ENCODE results near the gene ROCK2. TPM values are rescaled to one million over a fixed set of nuclear protein-coding genes. Genes with fewer than 3 reads are reported as not detected.

The ROCK2 gene
- total and polyA plus RNA-seq, 4 donors = 19.2 to 119 (median 59.2) TPM

- WGBS, 2 donors = 85 to 88% methylated on average over 5 of the region's 5 CpGs
- H3K36me3 ChIP-seq (ENCODE audit: control insufficient read depth in 1 of 2, insufficient read depth in 2 of 2, low read length in 1 of 2) = peaks cover 1 to 2% of the 10 kb centered on the region in 2 donors
These were observed 121.6 kb downstream of the ROCK2 start for GRCh38 chr2:11222845-11223244.

GRCh38 chr2:11220445-11220844 is 124.0 kb downstream of the ROCK2 start:
- H3K9me3 ChIP-seq (ENCODE audit: control insufficient read depth, low read length) = no peaks in the 10 kb centered on the region
- intact Hi-C loops (cut with DNase I) = no loop called here
- H3K4me1 ChIP-seq (ENCODE audit: control insufficient read depth in 1 of 2, insufficient read depth in 2 of 2, low read length in 2 of 2) = peaks cover 0 to 3% of the 10 kb centered on the region in 2 donors
- ATAC-seq (ENCODE audit: low FRiP score) (no peak), DNase-seq (no peak)
- no peak overlapping the region for H3K4me3 ChIP-seq (ENCODE audit: low read length in 2 of 2)
- H3K27me3 ChIP-seq (ENCODE audit: control insufficient read depth in 1 of 2, insufficient read depth in 2 of 2, low read length in 1 of 2) = no peaks in the 10 kb centered on the region
- no peak overlapping the region for H3K27ac ChIP-seq (ENCODE audit: low read depth in 1 of 2, low read length in 2 of 2)
- 94 to 97% methylated on average over 2 of the region's 2 CpGs for WGBS, 2 donors
- H3K36me3 ChIP-seq (ENCODE audit: control insufficient read depth in 1 of 2, insufficient read depth in 2 of 2, low read length in 1 of 2) = peaks cover 1 to 2% of the 10 kb centered on the region in 2 donors

More at GRCh38 chr2:11222845-11223244, 121.6 kb downstream of the ROCK2 start:
- no peak for ATAC-seq (ENCODE audit: low FRiP score)
- no peaks in the 10 kb centered on the region for H3K27me3 ChIP-seq (ENCODE audit: control insufficient read depth in 1 of 2, insufficient read depth in 2 of 2, low read length in 1 of 2)
- intact Hi-C loops (cut with DNase I) = no loop called here
- H3K4me3 ChIP-seq (ENCODE audit: low read length in 2 of 2) = no peak overlapping the region
- no peaks in the 10 kb centered on the region for H3K9me3 ChIP-seq (ENCODE audit: control insufficient read depth, low read length)
- no peak overlapping the region for H3K27ac ChIP-seq (ENCODE audit: low read depth in 1 of 2, low read length in 2 of 2)
- DNase-seq = no peak
- H3K4me1 ChIP-seq (ENCODE audit: control insufficient read depth in 1 of 2, insufficient read depth in 2 of 2, low read length in 2 of 2) = peaks cover 0 to 3% of the 10 kb centered on the region in 2 donors

GRCh38 chr2:11215407-11215806 is 129.0 kb downstream of the ROCK2 start:
- H3K36me3 ChIP-seq (ENCODE audit: control insufficient read depth in 1 of 2, insufficient read depth in 2 of 2, low read length in 1 of 2) = peaks cover under 1 to 5% of the 10 kb centered on the region in 2 donors
- H3K4me3 ChIP-seq (ENCODE audit: low read length in 2 of 2) = no peak overlapping the region
- intact Hi-C loops (cut with DNase I) = no loop called here
- 95% methylated on average over 3 of the region's 3 CpGs for WGBS, 2 donors
- H3K9me3 ChIP-seq (ENCODE audit: control insufficient read depth, low read length) = no peaks in the 10 kb centered on the region
- DNase-seq (no peak), ATAC-seq (ENCODE audit: low FRiP score) (no peak)
- no peak overlapping the region for H3K27ac ChIP-seq (ENCODE audit: low read depth in 1 of 2, low read length in 2 of 2)
- H3K27me3 ChIP-seq (ENCODE audit: control insufficient read depth in 1 of 2, insufficient read depth in 2 of 2, low read length in 1 of 2) = no peaks in the 10 kb centered on the region
- H3K4me1 ChIP-seq (ENCODE audit: control insufficient read depth in 1 of 2, insufficient read depth in 2 of 2, low read length in 2 of 2) = no peaks in the 10 kb centered on the region

GRCh38 chr2:11214770-11215169 is 129.7 kb downstream of the ROCK2 start:
- no peaks in the 10 kb centered on the region for H3K4me1 ChIP-seq (ENCODE audit: control insufficient read depth in 1 of 2, insufficient read depth in 2 of 2, low read length in 2 of 2)
- H3K27ac ChIP-seq (ENCODE audit: low read depth in 1 of 2, low read length in 2 of 2) = no peak overlapping the region
- peaks cover 0 to 8% of the 10 kb centered on the region in 2 donors for H3K36me3 ChIP-seq (ENCODE audit: control insufficient read depth in 1 of 2, insufficient read depth in 2 of 2, low read length in 1 of 2)
- H3K9me3 ChIP-seq (ENCODE audit: control insufficient read depth, low read length) = no peaks in the 10 kb centered on the region
- intact Hi-C loops (cut with DNase I) = no loop called here
- 66 to 67% methylated on average over 4 of the region's 4 CpGs for WGBS, 2 donors
- no peak overlapping the region for H3K4me3 ChIP-seq (ENCODE audit: low read length in 2 of 2)
- no peak for ATAC-seq (ENCODE audit: low FRiP score)
- no peaks in the 10 kb centered on the region for H3K27me3 ChIP-seq (ENCODE audit: control insufficient read depth in 1 of 2, insufficient read depth in 2 of 2, low read length in 1 of 2)
- DNase-seq = no peak

GRCh38 chr2:11213975-11214374 is 130.5 kb downstream of the ROCK2 start:
- H3K36me3 ChIP-seq (ENCODE audit: control insufficient read depth in 1 of 2, insufficient read depth in 2 of 2, low read length in 1 of 2) = peaks cover 0 to 8% of the 10 kb centered on the region in 2 donors
- no peak for DNase-seq
- H3K4me3 ChIP-seq (ENCODE audit: low read length in 2 of 2) = no peak overlapping the region
- no peaks in the 10 kb centered on the region for H3K4me1 ChIP-seq (ENCODE audit: control insufficient read depth in 1 of 2, insufficient read depth in 2 of 2, low read length in 2 of 2)
- intact Hi-C loops (cut with DNase I) = no loop called here
- no peak overlapping the region for H3K27ac ChIP-seq (ENCODE audit: low read depth in 1 of 2, low read length in 2 of 2)
- no peak for ATAC-seq (ENCODE audit: low FRiP score)
- no peaks in the 10 kb centered on the region for H3K27me3 ChIP-seq (ENCODE audit: control insufficient read depth in 1 of 2, insufficient read depth in 2 of 2, low read length in 1 of 2)
- 88 to 92% methylated on average over 1 of the region's 1 CpG for WGBS, 2 donors
- no peaks in the 10 kb centered on the region for H3K9me3 ChIP-seq (ENCODE audit: control insufficient read depth, low read length)

GRCh38 chr2:11213090-11213638 is 131.3 kb downstream of the ROCK2 start:
- Histone ChIP-seq H3K27me3 (ENCODE audit: control insufficient read depth in 1 of 2, insufficient read depth in 2 of 2, low read length in 1 of 2) (no peaks in the 10 kb centered on the region), H3K9me3 (ENCODE audit: control insufficient read depth, low read length) (no peaks in the 10 kb centered on the region), H3K4me3 (ENCODE audit: low read length in 2 of 2) (no peak overlapping the region), H3K36me3 (ENCODE audit: control insufficient read depth in 1 of 2, insufficient read depth in 2 of 2, low read length in 1 of 2) (peaks cover 0 to 8% of the 10 kb centered on the region in 2 donors), H3K4me1 (ENCODE audit: control insufficient read depth in 1 of 2, insufficient read depth in 2 of 2, low read length in 2 of 2) (no peaks in the 10 kb centered on the region), H3K27ac (ENCODE audit: low read depth in 1 of 2, low read length in 2 of 2) (no peak overlapping the region)
- intact Hi-C loops (cut with DNase I) = no loop called here
- ATAC-seq (ENCODE audit: low FRiP score) = no peak
- no peak for DNase-seq
- WGBS, 2 donors = 89 to 91% methylated on average over 5 of the region's 5 CpGs

- no peak for DNase-seq
- peaks cover 0 to 8% of the 10 kb centered on the region in 2 donors for H3K36me3 ChIP-seq (ENCODE audit: control insufficient read depth in 1 of 2, insufficient read depth in 2 of 2, low read length in 1 of 2)
- H3K4me3 ChIP-seq (ENCODE audit: low read length in 2 of 2) = no peak overlapping the region
- ATAC-seq (ENCODE audit: low FRiP score) = no peak
- H3K27ac ChIP-seq (ENCODE audit: low read depth in 1 of 2, low read length in 2 of 2) = no peak overlapping the region
- no peaks in the 10 kb centered on the region for H3K9me3 ChIP-seq (ENCODE audit: control insufficient read depth, low read length)
- intact Hi-C loops (cut with DNase I) = no loop called here
- no peaks in the 10 kb centered on the region for H3K4me1 ChIP-seq (ENCODE audit: control insufficient read depth in 1 of 2, insufficient read depth in 2 of 2, low read length in 2 of 2)
- H3K27me3 ChIP-seq (ENCODE audit: control insufficient read depth in 1 of 2, insufficient read depth in 2 of 2, low read length in 1 of 2) = no peaks in the 10 kb centered on the region
These were observed 131.8 kb downstream of the ROCK2 start for GRCh38 chr2:11212645-11213044.

GRCh38 chr2:11208083-11208482 is 136.4 kb downstream of the ROCK2 start:
- H3K4me1 ChIP-seq (ENCODE audit: control insufficient read depth in 1 of 2, insufficient read depth in 2 of 2, low read length in 2 of 2) = no peaks in the 10 kb centered on the region
- no peak for ATAC-seq (ENCODE audit: low FRiP score)
- H3K27me3 ChIP-seq (ENCODE audit: control insufficient read depth in 1 of 2, insufficient read depth in 2 of 2, low read length in 1 of 2) = no peaks in the 10 kb centered on the region
- no peak overlapping the region for H3K27ac ChIP-seq (ENCODE audit: low read depth in 1 of 2, low read length in 2 of 2)
- H3K36me3 ChIP-seq (ENCODE audit: control insufficient read depth in 1 of 2, insufficient read depth in 2 of 2, low read length in 1 of 2) = peaks cover 0 to 5% of the 10 kb centered on the region in 2 donors
- H3K9me3 ChIP-seq (ENCODE audit: control insufficient read depth, low read length) = no peaks in the 10 kb centered on the region
- DNase-seq = no peak
- H3K4me3 ChIP-seq (ENCODE audit: low read length in 2 of 2) = no peak overlapping the region
- intact Hi-C loops (cut with DNase I) = loop anchor here in 1 of 2 donors (10.0 kb wide), 1 partner anchor 73 kb away; a partner anchor contains a TSS

GRCh38 chr2:11203480-11203879 is 141.0 kb downstream of the ROCK2 start:
- Histone ChIP-seq H3K4me1 (ENCODE audit: control insufficient read depth in 1 of 2, insufficient read depth in 2 of 2, low read length in 2 of 2) (no peaks in the 10 kb centered on the region), H3K27me3 (ENCODE audit: control insufficient read depth in 1 of 2, insufficient read depth in 2 of 2, low read length in 1 of 2) (no peaks in the 10 kb centered on the region), H3K4me3 (ENCODE audit: low read length in 2 of 2) (no peak overlapping the region), H3K36me3 (ENCODE audit: control insufficient read depth in 1 of 2, insufficient read depth in 2 of 2, low read length in 1 of 2) (peaks cover 0 to 1% of the 10 kb centered on the region in 2 donors), H3K27ac (ENCODE audit: low read depth in 1 of 2, low read length in 2 of 2) (no peak overlapping the region), H3K9me3 (ENCODE audit: control insufficient read depth, low read length) (no peaks in the 10 kb centered on the region)
- ATAC-seq (ENCODE audit: low FRiP score) (no peak), DNase-seq (no peak)
- intact Hi-C loops (cut with DNase I) = loop anchor here in 1 of 2 donors (10.0 kb wide), 1 partner anchor 69 kb away; a partner anchor contains a TSS
- WGBS, 2 donors = 55 to 63% methylated on average over 3 of the region's 3 CpGs
